Lower leg skin (tissue), 4 donors: ENCODE measurements around the gene IL1RL1. TPM values are rescaled to one million over a fixed set of nuclear protein-coding genes. Genes with fewer than 3 reads are reported as not detected.

Experiments used
- DNase-seq, 2 donors: peaks; one replicate each; pipeline ENCODE4 v3.0.0-alpha.2; 2019; ENCODE audit warnings: low spot score in 2 of 2
- H3K4me3 ChIP-seq: fragments of 200-600 bp; sonication (generic); 2 replicates; pipeline ENCODE4 v1.5.1; 2017; ENCODE audit warnings: mild to moderate bottlenecking, low read depth; ENCODE audit not compliant: poor library complexity, severe bottlenecking
- POLR2A ChIP-seq, 2 donors: fragments of 450-650 bp; IDR thresholded peaks; one replicate each; pipeline ENCODE4 v1.6.1; 2016 to 2017; ENCODE audit warnings: antibody characterized with exemption in 2 of 2, mild to moderate bottlenecking in 1 of 2, moderate library complexity in 1 of 2
- WGBS, 2 donors: methylation state at CpG; one replicate each; pipeline ENCODE4 v1.1.5; 2018; 5-methylcytosine and 5-hydroxymethylcytosine counted together
- intact Hi-C: fragments of 100-400 bp; cut with DNase I; formaldehyde crosslinking; loops from one replicate; pipeline ENCODE4 v1.15.0; 2023; ENCODE audit warnings: low total_unique reads
- total RNA-seq, 4 donors: library from RNA; depleted of rRNA; stranded (reverse); fragments of >200 nt; gene quantifications; one replicate each; pipeline ENCODE4 v1.1.0, GENCODE V29; 2016
- TF ChIP-seq, protein P1 (sequence below), 3 donors: fragments of 450-650 bp; IDR thresholded peaks; one replicate each; pipeline ENCODE4 v1.5.1; 2016; ENCODE audit warnings: antibody characterized with exemption in 3 of 3, mild to moderate bottlenecking in 3 of 3, moderate library complexity in 2 of 3

The IL1RL1 gene
- total RNA-seq, 4 donors from 2014 or later = 0.88 to 5.8 (median 1.9) TPM

DNA sequence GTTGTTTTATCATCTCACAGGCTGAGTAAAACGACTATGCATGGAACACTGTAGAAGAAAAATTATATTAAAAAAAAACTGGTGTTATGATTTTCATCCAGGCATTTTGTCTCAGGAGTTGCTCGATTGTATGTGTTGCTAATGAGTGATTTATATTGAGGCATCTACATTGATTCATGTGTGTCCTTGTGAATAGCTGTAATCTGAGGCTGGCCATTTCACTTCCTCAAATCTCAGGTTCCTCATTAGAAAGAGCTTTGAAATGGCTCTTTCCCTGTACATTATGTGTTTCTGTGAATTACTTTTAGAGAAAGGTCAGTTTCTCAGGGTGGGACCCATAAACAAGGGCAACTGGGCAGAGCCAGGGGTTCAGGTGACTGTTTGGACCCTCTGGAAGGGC, 46.6 kb downstream of the IL1RL1 start:
- intact Hi-C loops = loop anchor here (10.0 kb wide), 1 partner anchor 103 kb away; no protein-coding TSS in a partner anchor
- 52 to 65% methylated on average over 2 of the region's 2 CpGs for WGBS, 2 donors
- TF ChIP-seq, protein P1, sequence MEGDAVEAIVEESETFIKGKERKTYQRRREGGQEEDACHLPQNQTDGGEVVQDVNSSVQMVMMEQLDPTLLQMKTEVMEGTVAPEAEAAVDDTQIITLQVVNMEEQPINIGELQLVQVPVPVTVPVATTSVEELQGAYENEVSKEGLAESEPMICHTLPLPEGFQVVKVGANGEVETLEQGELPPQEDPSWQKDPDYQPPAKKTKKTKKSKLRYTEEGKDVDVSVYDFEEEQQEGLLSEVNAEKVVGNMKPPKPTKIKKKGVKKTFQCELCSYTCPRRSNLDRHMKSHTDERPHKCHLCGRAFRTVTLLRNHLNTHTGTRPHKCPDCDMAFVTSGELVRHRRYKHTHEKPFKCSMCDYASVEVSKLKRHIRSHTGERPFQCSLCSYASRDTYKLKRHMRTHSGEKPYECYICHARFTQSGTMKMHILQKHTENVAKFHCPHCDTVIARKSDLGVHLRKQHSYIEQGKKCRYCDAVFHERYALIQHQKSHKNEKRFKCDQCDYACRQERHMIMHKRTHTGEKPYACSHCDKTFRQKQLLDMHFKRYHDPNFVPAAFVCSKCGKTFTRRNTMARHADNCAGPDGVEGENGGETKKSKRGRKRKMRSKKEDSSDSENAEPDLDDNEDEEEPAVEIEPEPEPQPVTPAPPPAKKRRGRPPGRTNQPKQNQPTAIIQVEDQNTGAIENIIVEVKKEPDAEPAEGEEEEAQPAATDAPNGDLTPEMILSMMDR (IDR thresholded peaks at IDR 0.05) = no peak
- no peak for TF ChIP-seq POLR2A (IDR thresholded peaks at IDR 0.05)
- DNase-seq = no peak
- H3K4me3 ChIP-seq = no peak overlapping the region

DNA sequence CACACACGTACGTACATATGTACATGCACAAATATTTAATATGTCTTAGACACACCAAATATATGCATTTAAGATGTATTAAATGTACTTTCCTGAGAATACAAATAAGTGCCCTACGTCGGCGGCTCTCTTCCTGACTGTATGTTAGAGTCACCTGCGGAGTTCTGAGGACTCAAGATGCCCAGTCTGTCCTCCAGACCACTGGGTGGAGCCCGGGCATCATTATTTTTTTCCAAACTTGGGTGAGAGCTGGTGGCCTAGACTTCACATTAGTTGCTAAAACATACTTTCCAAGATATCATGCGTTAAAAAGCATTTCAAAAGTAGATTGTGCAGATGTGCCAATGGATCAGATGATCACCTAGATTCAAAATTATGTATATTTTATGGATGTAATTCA, 47.1 kb downstream of the IL1RL1 start:
- intact Hi-C loops = loop anchor here (10.0 kb wide), 1 partner anchor 104 kb away; no protein-coding TSS in a partner anchor
- 93 to 96% methylated on average over 8 of the region's 8 CpGs for WGBS, 2 donors
- TF ChIP-seq POLR2A (IDR thresholded peaks at IDR 0.05) = no peak
- TF ChIP-seq, protein P1 (IDR thresholded peaks at IDR 0.05) = no peak
- no peak for DNase-seq
- no peak overlapping the region for H3K4me3 ChIP-seq

DNA sequence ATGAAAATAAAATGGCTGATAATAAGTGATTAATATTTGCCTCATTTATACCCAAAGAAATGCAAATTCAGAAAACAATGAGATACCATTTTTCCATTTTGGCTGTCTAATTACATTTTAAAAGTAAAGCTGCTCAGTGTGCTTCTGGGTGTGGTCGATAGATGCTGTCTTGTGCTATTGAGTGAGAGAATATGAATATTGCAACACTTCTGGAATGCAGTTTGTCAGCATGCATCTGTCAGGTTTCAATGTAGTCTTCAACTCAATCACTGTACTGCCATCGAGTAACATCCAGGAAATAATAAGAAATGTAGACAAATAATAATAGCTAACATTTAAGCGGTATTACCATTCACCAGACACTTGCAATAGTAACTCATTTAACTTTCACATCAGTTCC, 48.2 kb downstream of the IL1RL1 start:
- DNase-seq = no peak
- H3K4me3 ChIP-seq = no peak overlapping the region
- no peak for TF ChIP-seq POLR2A (IDR thresholded peaks at IDR 0.05)
- TF ChIP-seq, protein P1 (IDR thresholded peaks at IDR 0.05) = no peak
- WGBS, 2 donors = 39 to 40% methylated on average over 3 of the region's 3 CpGs
- intact Hi-C loops = loop anchor here (10.0 kb wide), 1 partner anchor 105 kb away; no protein-coding TSS in a partner anchor

DNA sequence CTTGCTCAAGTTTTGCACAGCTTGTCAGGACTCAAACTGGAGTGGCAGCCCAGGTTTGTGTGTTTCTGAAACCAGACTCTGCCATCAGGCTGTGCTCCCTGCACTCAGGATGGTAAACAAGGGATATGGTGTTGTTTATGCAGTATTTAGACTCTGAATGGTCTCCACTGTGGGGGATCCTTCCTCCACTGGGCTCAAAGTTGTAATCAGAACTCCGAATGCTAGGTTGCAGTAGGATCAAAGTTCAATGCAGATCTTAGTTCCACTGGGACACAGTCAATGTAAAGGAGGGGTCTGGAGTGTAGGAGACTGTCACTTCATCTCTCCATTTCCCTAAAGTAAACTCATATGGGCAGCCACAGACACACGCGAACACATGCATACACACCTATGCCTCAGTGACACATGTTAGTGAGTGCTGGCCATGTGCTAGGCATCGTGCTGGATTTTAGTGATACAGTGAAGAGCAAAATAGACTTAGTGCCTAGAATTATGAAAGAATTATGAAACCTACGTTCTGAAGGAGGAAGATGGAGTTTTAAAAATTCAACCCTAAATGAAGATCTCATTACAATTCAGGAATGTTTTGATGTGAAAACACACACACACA, 50.4 kb downstream of the IL1RL1 start:
- TF ChIP-seq, protein P1 (IDR thresholded peaks at IDR 0.05) = no peak
- TF ChIP-seq POLR2A (IDR thresholded peaks at IDR 0.05) = no peak
- H3K4me3 ChIP-seq = no peak overlapping the region
- 90% methylated on average over 5 of the region's 5 CpGs for WGBS, 2 donors
- DNase-seq = no peak
- intact Hi-C loops = no loop called here

DNA sequence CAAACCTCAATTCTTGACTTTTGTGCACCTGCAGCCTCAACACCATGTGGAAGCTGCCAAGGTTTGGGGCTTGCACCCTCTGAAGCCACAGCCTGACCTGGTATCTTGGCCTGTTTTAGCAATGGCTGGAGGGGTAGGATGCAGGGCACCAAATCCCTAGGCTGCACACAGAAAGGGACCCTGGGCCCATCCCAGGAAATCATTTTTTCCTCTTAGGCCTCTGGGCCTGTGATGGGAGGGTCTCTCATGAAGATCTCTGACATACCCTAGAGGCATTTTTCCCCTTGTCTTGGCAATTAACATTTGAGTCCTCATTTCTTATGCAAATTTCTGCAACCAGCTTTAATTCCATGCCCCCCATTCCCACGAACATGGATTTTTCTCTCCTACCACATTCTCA, 54.4 kb downstream of the IL1RL1 start:
- WGBS, 2 donors = 84 to 94% methylated on average over 1 of the region's 1 CpG
- TF ChIP-seq POLR2A (IDR thresholded peaks at IDR 0.05) = no peak
- TF ChIP-seq, protein P1 (IDR thresholded peaks at IDR 0.05) = no peak
- no peak for DNase-seq
- no peak overlapping the region for H3K4me3 ChIP-seq
- intact Hi-C loops = no loop called here
